ENCODE data around the gene ZDHHC7. TPM values are rescaled to one million over a fixed set of nuclear protein-coding genes. Genes with fewer than 3 reads are reported as not detected.

Gene ZDHHC7
- total RNA-seq, 1 donor from 2014 or later, result 59.2 TPM

DNA sequence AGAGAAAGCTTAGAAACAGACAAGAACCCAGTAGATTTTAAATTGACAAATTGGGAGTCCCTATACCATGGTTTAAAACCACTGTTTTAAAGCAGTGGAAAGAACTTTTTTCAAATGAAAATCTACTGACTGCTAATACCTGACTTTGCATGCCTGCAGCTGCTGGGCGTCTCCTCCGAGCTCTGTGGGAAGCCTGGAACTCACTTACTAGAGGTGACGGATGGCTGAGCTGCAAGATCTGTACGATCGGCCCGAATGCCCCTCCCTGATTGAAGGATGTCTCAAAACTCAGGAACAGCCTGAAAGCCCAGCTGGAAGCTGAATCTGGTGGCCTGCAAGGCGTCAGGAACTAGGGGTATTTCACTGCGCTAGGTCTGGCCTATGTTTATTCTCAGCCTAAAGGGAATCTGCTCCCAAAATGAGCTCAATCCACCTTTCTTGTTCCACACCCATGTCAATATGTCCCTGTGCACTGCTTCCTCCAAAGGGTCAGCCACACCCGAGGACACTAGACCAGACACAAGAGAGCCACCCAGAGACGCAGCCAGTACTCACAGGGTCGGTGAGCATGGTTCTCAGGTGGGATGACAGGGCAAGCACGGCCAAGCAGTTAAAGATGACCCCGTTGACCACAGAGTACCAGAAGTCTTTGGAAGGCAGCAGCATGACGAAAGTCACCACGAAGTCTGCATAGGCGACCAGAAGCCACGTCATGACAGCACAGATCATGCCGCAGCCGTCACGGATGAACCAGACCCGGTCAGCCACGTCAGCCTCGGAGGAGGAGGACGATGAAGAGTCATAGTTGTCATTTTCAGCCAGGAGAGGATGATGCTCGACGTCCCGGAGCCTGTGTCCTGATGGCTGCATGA, 21.4 kb downstream of the ZDHHC7 start:
- Histone ChIP-seq H3K36me3 (ENCODE audit: insufficient read depth, low read length) (peaks cover 31% of the 10 kb centered on the region), H4K20me1 (ENCODE audit: insufficient read depth, low read length) (peaks cover 5% of the 10 kb centered on the region), H3K79me2 (ENCODE audit: insufficient read depth, low read length) (peaks cover 79% of the 10 kb centered on the region), H3K27ac (ENCODE audit: low read depth, low read length) (no peak overlapping the region), H2AFZ (ENCODE audit: low read depth, low read length) (no peak overlapping the region), H3K4me3 (ENCODE audit: insufficient read depth, low read depth, low read length) (no peak overlapping the region), H3K27me3 (ENCODE audit: insufficient read depth, low read length) (no peaks in the 10 kb centered on the region), H3K4me2 (ENCODE audit: low read length) (no peak overlapping the region), H3K9ac (ENCODE audit: low read length) (no peak overlapping the region), H3K4me1 (ENCODE audit: insufficient read depth, low read length) (peaks cover 27% of the 10 kb centered on the region), H3K9me3 (ENCODE audit: insufficient read depth, low read depth, low read length) (no peaks in the 10 kb centered on the region)
- FAIRE-seq, result no peak
- peaks cover 36% of the 10 kb centered on the region for H3K36me3 Mint-ChIP-seq (ENCODE audit: low read depth, unreplicated experiment)
- H3K27me3 Mint-ChIP-seq (ENCODE audit: low read depth, unreplicated experiment), result no peaks in the 10 kb centered on the region
- H3K27ac Mint-ChIP-seq (ENCODE audit: unreplicated experiment), result no peak overlapping the region
- no peaks in the 10 kb centered on the region for H3K9me3 Mint-ChIP-seq (ENCODE audit: unreplicated experiment)
- H3K4me3 Mint-ChIP-seq (ENCODE audit: unreplicated experiment), result no peak overlapping the region
- TF ChIP-seq CTCF (IDR thresholded peaks at IDR 0.05; ENCODE audit: insufficient read depth, low read depth, low read length) (no peak), EZH2 (IDR thresholded peaks at IDR 0.05; ENCODE audit: insufficient read depth, low read length) (no peak)
- DNase-seq (ENCODE audit: low read depth), result no peak
- H3K4me1 Mint-ChIP-seq (ENCODE audit: low read depth, unreplicated experiment), result peaks cover 23% of the 10 kb centered on the region

- DNase-seq (ENCODE audit: low read depth) (no peak), FAIRE-seq (no peak)
- H3K79me2 ChIP-seq (ENCODE audit: insufficient read depth, low read length), result peaks cover 80% of the 10 kb centered on the region
- TF ChIP-seq EZH2 (IDR thresholded peaks at IDR 0.05; ENCODE audit: insufficient read depth, low read length) (no peak), CTCF (IDR thresholded peaks at IDR 0.05; ENCODE audit: insufficient read depth, low read depth, low read length) (no peak)
- no peak overlapping the region for H3K9ac ChIP-seq (ENCODE audit: low read length)
- no peaks in the 10 kb centered on the region for H4K20me1 ChIP-seq (ENCODE audit: insufficient read depth, low read length)
- H3K27me3 Mint-ChIP-seq (ENCODE audit: low read depth, unreplicated experiment), result no peaks in the 10 kb centered on the region
- H3K36me3 ChIP-seq (ENCODE audit: insufficient read depth, low read length), result peaks cover 24% of the 10 kb centered on the region
- no peak overlapping the region for H2AFZ ChIP-seq (ENCODE audit: low read depth, low read length)
- no peak overlapping the region for H3K27ac Mint-ChIP-seq (ENCODE audit: unreplicated experiment)
- H3K4me3 Mint-ChIP-seq (ENCODE audit: unreplicated experiment), result no peak overlapping the region
- no peaks in the 10 kb centered on the region for H3K9me3 Mint-ChIP-seq (ENCODE audit: unreplicated experiment)
- peaks cover 11% of the 10 kb centered on the region for H3K4me1 Mint-ChIP-seq (ENCODE audit: low read depth, unreplicated experiment)
- H3K27me3 ChIP-seq (ENCODE audit: insufficient read depth, low read length), result no peaks in the 10 kb centered on the region
- H3K9me3 ChIP-seq (ENCODE audit: insufficient read depth, low read depth, low read length), result no peaks in the 10 kb centered on the region
- no peak overlapping the region for H3K27ac ChIP-seq (ENCODE audit: low read depth, low read length)
- H3K4me1 ChIP-seq (ENCODE audit: insufficient read depth, low read length), result peaks cover 20% of the 10 kb centered on the region
- peaks cover 29% of the 10 kb centered on the region for H3K36me3 Mint-ChIP-seq (ENCODE audit: low read depth, unreplicated experiment)
- no peak overlapping the region for H3K4me3 ChIP-seq (ENCODE audit: insufficient read depth, low read depth, low read length)
- no peak overlapping the region for H3K4me2 ChIP-seq (ENCODE audit: low read length)
These were observed 22.8 kb downstream of the ZDHHC7 start for GRCh38 chr16:84988328-84989080.

Measured in astrocyte (in vitro differentiated cells and primary cell).